HCT116 (cell line): ENCODE measurements around the gene BRSK1. TPM values are rescaled to one million over a fixed set of nuclear protein-coding genes. Genes with fewer than 3 reads are reported as not detected.

Experiments
- ATAC-seq: fragments of 200-7000 bp; cut with Tn5 transposase; 2 replicates; pipeline ENCODE4 v1.9.1; 2020; ENCODE audit warnings: mild to moderate bottlenecking, moderate library complexity
- BruUV-seq: library from RNA; stranded (reverse); fragments of 400-500 nt; replicated peaks from 2 replicates; lab custom pipeline; 2021; lab: Mats Ljungman, UMichigan
- CTCF ChIA-PET: fragments of 300-600 bp; sonication (Branson Sonifier 250); formaldehyde crosslinking; loops from one replicate; lab custom pipeline; 2021; ENCODE audit warnings: antibody characterized with exemption; lab: Charles Lee
- POLR2A ChIA-PET: fragments of 300-600, 350-600 bp; sonication (Branson Sonifier 250); formaldehyde crosslinking; loops from one replicate; lab custom pipeline; 2021; ENCODE audit warnings: antibody characterized with exemption; lab: Charles Lee
- RAD21 ChIA-PET, 2 experiments: fragments of 300-600 bp; sonication (Branson Sonifier 250); formaldehyde crosslinking; loops; one replicate each; lab custom pipeline; 2023; ENCODE audit warnings: low total read pairs in 2 of 2; ENCODE audit not compliant: uncharacterized antibody in 2 of 2, unreplicated experiment in 2 of 2, low non-redundant PET in 1 of 2; lab: Charles Lee
- DNase-seq: peaks from one replicate; pipeline ENCODE4 v3.0.0-alpha.2; 2010; ENCODE audit warnings: low read depth, low spot score
- H2AFZ ChIP-seq: fragments of 200-600 bp; shearing (Covaris generic), sonication (generic); 2 replicates; pipeline ENCODE4 v1.6.1; 2017; ENCODE audit warnings: low read depth, mixed run types, mixed read lengths, antibody characterized with exemption, low read length; ENCODE audit not compliant: poor library complexity, severe bottlenecking
- H3K27ac ChIP-seq: 2 replicates; pipeline ENCODE4 v1.5.1; 2012; ENCODE audit warnings: low read depth, low read length
- H3K27me3 ChIP-seq: fragments of 200-600 bp; sonication (generic); 2 replicates; pipeline ENCODE4 v1.6.1; 2016; ENCODE audit warnings: mixed run types, low read length, mixed read lengths; ENCODE audit not compliant: insufficient read depth
- H3K36me3 ChIP-seq, 2 experiments: fragments of 200-500 bp in 1 of 2; fragments of 200-600 bp in 1 of 2; sonication (Bioruptor generic) in 1 of 2; sonication (generic) in 1 of 2; 2 replicates each; pipeline versions ENCODE4 v1.5.1 to v1.6.1; 2014 to 2016; ENCODE audit warnings: low read length in 2 of 2, inconsistent platforms in 1 of 2, mixed read lengths in 1 of 2, mixed run types in 1 of 2; ENCODE audit not compliant: insufficient read depth in 2 of 2, control insufficient read depth in 1 of 2
- H3K4me1 ChIP-seq, 2 experiments: fragments of 200-600 bp in 1 of 2; sonication (generic) in 1 of 2; 2 replicates each; pipeline versions ENCODE4 v1.5.1 to v1.6.1; 2012 to 2017; ENCODE audit warnings: low read length in 2 of 2, inconsistent platforms in 1 of 2, mild to moderate bottlenecking in 1 of 2, mixed read lengths in 1 of 2, mixed run types in 1 of 2, moderate library complexity in 1 of 2; ENCODE audit not compliant: insufficient read depth in 2 of 2, control insufficient read depth in 1 of 2
- H3K4me2 ChIP-seq: fragments of 200-600 bp; sonication (generic); 2 replicates; pipeline ENCODE4 v1.6.1; 2017; ENCODE audit warnings: mixed run types, low read length, mixed read lengths
- H3K4me3 ChIP-seq, 2 experiments: fragments of 200-600 bp in 1 of 2; sonication (generic) in 1 of 2; replicated peaks in 1 of 2; 2 replicates each; pipeline ENCODE4 v1.5.1; 2011 to 2016; ENCODE audit warnings: low read length in 2 of 2, control low read depth in 1 of 2, low read depth in 1 of 2, mild to moderate bottlenecking in 1 of 2, mixed read lengths in 1 of 2, mixed run types in 1 of 2
- H3K79me2 ChIP-seq: fragments of 200-600 bp; sonication (generic); 2 replicates; pipeline ENCODE4 v1.6.1; 2017; ENCODE audit warnings: mild to moderate bottlenecking, mixed run types, low read length, moderate library complexity, mixed read lengths; ENCODE audit not compliant: insufficient read depth
- H3K9ac ChIP-seq: fragments of 200-600 bp; sonication (generic); 2 replicates; pipeline ENCODE4 v1.6.1; 2016; ENCODE audit warnings: low read length, mixed read lengths
- H3K9me2 ChIP-seq: fragments of 200-600 bp; sonication (generic), shearing (Covaris generic); 2 replicates; pipeline ENCODE4 v1.6.1; 2017; ENCODE audit warnings: mixed run types, mild to moderate bottlenecking, moderate library complexity; ENCODE audit not compliant: insufficient read depth
- H3K9me3 ChIP-seq, 2 experiments: fragments of 200-500 bp in 1 of 2; fragments of 200-600 bp in 1 of 2; sonication (Bioruptor generic) in 1 of 2; sonication (generic) in 1 of 2; 2 replicates each; pipeline ENCODE4 v1.6.1; 2014 to 2017; ENCODE audit warnings: low read length in 2 of 2, mixed read lengths in 2 of 2, inconsistent platforms in 1 of 2, low read depth in 1 of 2, mild to moderate bottlenecking in 1 of 2, mixed run types in 1 of 2, moderate library complexity in 1 of 2; ENCODE audit not compliant: control insufficient read depth in 1 of 2, insufficient read depth in 1 of 2
- H4K20me1 ChIP-seq: fragments of 200-600 bp; sonication (generic), shearing (Covaris generic); 2 replicates; pipeline ENCODE4 v1.6.1; 2017; ENCODE audit warnings: mixed run types, mild to moderate bottlenecking, moderate library complexity; ENCODE audit not compliant: insufficient read depth
- CBX3 ChIP-seq: IDR thresholded peaks from 2 replicates; pipeline ENCODE4 v1.6.1; 2012; ENCODE audit warnings: low read depth
- CEBPB ChIP-seq: IDR thresholded peaks from 2 replicates; pipeline ENCODE4 v1.6.1; 2012; ENCODE audit warnings: low read depth
- EGR1 ChIP-seq: IDR thresholded peaks from 2 replicates; pipeline ENCODE4 v1.6.1; 2012; ENCODE audit warnings: low read depth
- ELF1 ChIP-seq: IDR thresholded peaks from 2 replicates; pipeline ENCODE4 v1.6.1; 2012; ENCODE audit warnings: low read depth, borderline replicate concordance
- EZH2 ChIP-seq: fragments of 200-600 bp; sonication (generic); IDR thresholded peaks from 2 replicates; pipeline ENCODE4 v1.6.1; 2017; ENCODE audit warnings: antibody characterized with exemption, mixed run types
- EZH2phosphoT487 ChIP-seq: fragments of 200-600 bp; IDR thresholded peaks from 2 replicates; pipeline ENCODE4 v1.6.1; 2018; ENCODE audit warnings: antibody characterized with exemption, borderline replicate concordance
- FOSL1 ChIP-seq: IDR thresholded peaks from 2 replicates; pipeline ENCODE4 v1.6.1; 2012; ENCODE audit warnings: low read depth
- POLR2AphosphoS5 ChIP-seq: IDR thresholded peaks from 2 replicates; pipeline ENCODE4 v1.6.1; 2011; ENCODE audit warnings: mild to moderate bottlenecking, low read depth, low read length, moderate library complexity
- REST ChIP-seq: IDR thresholded peaks from 2 replicates; pipeline ENCODE4 v1.6.1; 2012; ENCODE audit warnings: low read depth
- SIN3A ChIP-seq: IDR thresholded peaks from 2 replicates; pipeline ENCODE4 v1.6.1; 2012; ENCODE audit warnings: low read depth
- TCF7L2 ChIP-seq: IDR thresholded peaks from 2 replicates; pipeline ENCODE4 v1.7.0; 2011; ENCODE audit warnings: borderline replicate concordance, inconsistent platforms; ENCODE audit not compliant: insufficient read depth, insufficient read length; ENCODE audit errors: extremely low read depth
- YY1 ChIP-seq: IDR thresholded peaks from 2 replicates; pipeline ENCODE4 v1.6.1; 2011; ENCODE audit warnings: low read length, low read depth, moderate library complexity, mild to moderate bottlenecking; ENCODE audit not compliant: insufficient replicate concordance; ENCODE audit errors: extremely low read depth
- ZFX ChIP-seq: fragments of 450-650 bp; IDR thresholded peaks from 2 replicates; pipeline ENCODE4 v1.6.1; 2017
- intact Hi-C: fragments of 100-400 bp; cut with micrococcal nuclease; formaldehyde crosslinking; loops from 2 replicates; pipeline ENCODE4 v1.10.0; 2022
- total RNA-seq: library from RNA; stranded (reverse); gene quantifications from one replicate; pipeline ENCODE4 v1.2.1, GENCODE V29; 2021; ENCODE audit not compliant: unreplicated experiment

The BRSK1 gene
- total RNA-seq, 1 experiment from 2014 or later: 33.3 TPM

- no peak for TF ChIP-seq REST
- no peak for TF ChIP-seq SIN3A
- no peak for TF ChIP-seq ZFX
- no peak for TF ChIP-seq FOSL1
- no peak for TF ChIP-seq CBX3
- TF ChIP-seq, all 23 proteins: peak for 1
Measured at GRCh38 chr19:55340784-55341147, 57.0 kb downstream of the BRSK1 start (continued).

DNA sequence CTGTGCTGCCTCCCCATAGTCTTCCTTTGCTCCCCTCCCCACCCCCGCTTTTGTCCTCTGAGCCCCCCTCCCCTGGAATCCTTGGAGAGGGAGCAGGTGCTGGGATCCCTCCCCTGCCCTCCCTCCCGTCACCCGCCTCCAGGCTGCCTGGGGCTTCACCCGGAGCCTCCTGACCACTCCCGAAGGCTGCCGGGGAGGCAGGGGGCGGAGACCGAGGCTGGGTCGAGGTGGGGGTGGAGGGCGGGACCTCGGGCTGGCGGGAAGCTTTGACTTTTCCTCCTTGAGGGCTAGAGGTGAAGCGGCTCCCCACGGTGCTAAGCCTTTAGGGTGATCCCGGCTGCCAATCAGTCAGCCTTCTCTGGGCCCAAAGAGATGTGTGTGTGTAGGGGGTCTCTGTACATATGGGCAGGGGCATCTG lies 57.4 kb downstream of the BRSK1 start:
- Histone ChIP-seq H3K79me2 (peaks cover 9% of the 10 kb centered on the region; the same call in 1 of the 2 replicates), H3K4me2 (peak overlapping the region; percentile 98), H2AFZ (no peak overlapping the region), H3K36me3 (peaks cover 4 to 5% of the 10 kb centered on the region in 2 experiments; a peak in 3 of 4 replicates), H3K27ac (peak overlapping the region; percentile 92; the same call in 1 of the 2 replicates), H3K9me2 (no peaks in the 10 kb centered on the region), H4K20me1 (no peaks in the 10 kb centered on the region), H3K9ac (peak overlapping the region; percentile 85), H3K4me3 (peak overlapping the region; percentile 74 to 83), H3K4me1 (peaks cover 17 to 48% of the 10 kb centered on the region in 2 experiments), H3K9me3 (no peaks in the 10 kb centered on the region), H3K27me3 (no peaks in the 10 kb centered on the region)
- ChIA-PET POLR2A (no interaction called here), RAD21 (no interaction called here), CTCF (no interaction called here)
- ATAC-seq (peak; percentile 16; the same call in 1 of the 2 replicates), DNase-seq (peak; percentile 21)
- no TSS peak for BruUV-seq
- no peak for TF ChIP-seq CEBPB
- no peak for TF ChIP-seq ELF1
- no peak for TF ChIP-seq CBX3
- no peak for TF ChIP-seq REST
- no peak for TF ChIP-seq TCF7L2
- no peak for TF ChIP-seq YY1
- no peak for TF ChIP-seq EZH2
- no peak for TF ChIP-seq SIN3A
- TF ChIP-seq POLR2AphosphoS5: no peak; the same call in 1 of the 2 replicates
- no peak for TF ChIP-seq ZFX
- no peak for TF ChIP-seq EZH2phosphoT487
- no peak for TF ChIP-seq EGR1
- intact Hi-C loops: no loop called here
